ENCODE data around the gene GAS2L3. TPM values are rescaled to one million over a fixed set of nuclear protein-coding genes. Genes with fewer than 3 reads are reported as not detected.
"Not testable (repeated sequence)": the region's sequence is repeated elsewhere in the genome, so short reads cannot be mapped to it uniquely, and the experiment has no call there.

Gene GAS2L3
- total RNA-seq, 2 experiments from 2014 or later: 0.73 to 0.86 TPM

- ChIA-PET POLR2A (no interaction called here), CTCF (no interaction called here)
Observed at GRCh38 chr12:100572184-100572583, 1.3 kb upstream of the GAS2L3 start.

GRCh38 chr12:100574187-100575074 is 947 bp downstream of the GAS2L3 start:
- CTCF ChIA-PET: no interaction called here
- POLR2A ChIA-PET: no interaction called here

GRCh38 chr12:100576331-100577036 is 3.0 kb downstream of the GAS2L3 start:
- POLR2A ChIA-PET: no interaction called here
- CTCF ChIA-PET: no interaction called here

GRCh38 chr12:100578923-100579322 is 5.4 kb downstream of the GAS2L3 start:
- ChIA-PET CTCF (no interaction called here), POLR2A (no interaction called here)

GRCh38 chr12:100579844-100580243 is 6.4 kb downstream of the GAS2L3 start:
- ChIA-PET POLR2A (no interaction called here), CTCF (no interaction called here)

GRCh38 chr12:100584256-100584655 is 10.8 kb downstream of the GAS2L3 start:
- CTCF ChIA-PET: interaction anchor here (0.7 kb wide), 1 partner anchor 49 kb away, joined by 3 read pairs; no protein-coding TSS in a partner anchor

GRCh38 chr12:100591979-100592378 is 18.5 kb downstream of the GAS2L3 start:
- POLR2A ChIA-PET: no interaction called here
- CTCF ChIA-PET: no interaction called here

More at GRCh38 chr12:100584256-100584655, 10.8 kb downstream of the GAS2L3 start:
- POLR2A ChIA-PET: no interaction called here

- ChIA-PET POLR2A (no interaction called here), CTCF (no interaction called here)
Observed at GRCh38 chr12:100593490-100593889, 20.0 kb downstream of the GAS2L3 start.

- POLR2A ChIA-PET: no interaction called here
- CTCF ChIA-PET: no interaction called here
Observed at GRCh38 chr12:100601626-100602025, 28.1 kb downstream of the GAS2L3 start.

- CTCF ChIA-PET, POLR2A ChIA-PET: not testable (repeated sequence)
Observed at GRCh38 chr12:100602997-100603396, 29.5 kb downstream of the GAS2L3 start.

- POLR2A ChIA-PET: no interaction called here
- CTCF ChIA-PET: no interaction called here
Observed at GRCh38 chr12:100608776-100609175, 35.3 kb downstream of the GAS2L3 start.

- ChIA-PET POLR2A (no interaction called here), CTCF (no interaction called here)
Observed at GRCh38 chr12:100610666-100611430, 37.4 kb downstream of the GAS2L3 start.

GRCh38 chr12:100612606-100613005 is 39.1 kb downstream of the GAS2L3 start:
- ChIA-PET CTCF (interaction anchor here (0.6 kb wide), 1 partner anchor 662 kb away, joined by 3 read pairs; no protein-coding TSS in a partner anchor), POLR2A (no interaction called here)

- CTCF ChIA-PET: interaction anchor here (0.8 kb wide), 1 partner anchor 18 kb away, joined by 3 read pairs; no protein-coding TSS in a partner anchor
Observed at GRCh38 chr12:100624571-100624970, 51.1 kb downstream of the GAS2L3 start.

GRCh38 chr12:100632445-100632892 is 59.0 kb downstream of the GAS2L3 start:
- POLR2A ChIA-PET: no interaction called here
- CTCF ChIA-PET: no interaction called here

More at GRCh38 chr12:100624571-100624970, 51.1 kb downstream of the GAS2L3 start:
- POLR2A ChIA-PET: no interaction called here

GRCh38 chr12:100633082-100633785 is 59.8 kb downstream of the GAS2L3 start:
- CTCF ChIA-PET, POLR2A ChIA-PET: not testable (repeated sequence)

- POLR2A ChIA-PET: no interaction called here
- CTCF ChIA-PET: interaction anchor here (0.8 kb wide), 1 partner anchor 19 kb away, joined by 3 read pairs; no protein-coding TSS in a partner anchor
Observed at GRCh38 chr12:100643246-100643645, 69.8 kb downstream of the GAS2L3 start.

- ChIA-PET CTCF (no interaction called here), POLR2A (no interaction called here)
Observed at GRCh38 chr12:100646896-100647295, 73.4 kb downstream of the GAS2L3 start.

- ChIA-PET POLR2A (no interaction called here), CTCF (no interaction called here)
Observed at GRCh38 chr12:100651108-100651507, 77.6 kb downstream of the GAS2L3 start.

GRCh38 chr12:100651694-100652093 is 78.2 kb downstream of the GAS2L3 start:
- POLR2A ChIA-PET: no interaction called here
- CTCF ChIA-PET: no interaction called here
